Smooth muscle cell of bladder (primary cell): ENCODE measurements around the gene RGS9. TPM values are rescaled to one million over a fixed set of nuclear protein-coding genes. Genes with fewer than 3 reads are reported as not detected.

Source experiments
- total RNA-seq: library from RNA; depleted of rRNA; stranded (reverse); fragments of >200 nt; gene quantifications from 2 replicates; pipeline ENCODE4 v1.2.3, GENCODE V29; 2014

The RGS9 gene
- total RNA-seq, result 2.7 and 2.8 TPM in 2 replicates

DNA sequence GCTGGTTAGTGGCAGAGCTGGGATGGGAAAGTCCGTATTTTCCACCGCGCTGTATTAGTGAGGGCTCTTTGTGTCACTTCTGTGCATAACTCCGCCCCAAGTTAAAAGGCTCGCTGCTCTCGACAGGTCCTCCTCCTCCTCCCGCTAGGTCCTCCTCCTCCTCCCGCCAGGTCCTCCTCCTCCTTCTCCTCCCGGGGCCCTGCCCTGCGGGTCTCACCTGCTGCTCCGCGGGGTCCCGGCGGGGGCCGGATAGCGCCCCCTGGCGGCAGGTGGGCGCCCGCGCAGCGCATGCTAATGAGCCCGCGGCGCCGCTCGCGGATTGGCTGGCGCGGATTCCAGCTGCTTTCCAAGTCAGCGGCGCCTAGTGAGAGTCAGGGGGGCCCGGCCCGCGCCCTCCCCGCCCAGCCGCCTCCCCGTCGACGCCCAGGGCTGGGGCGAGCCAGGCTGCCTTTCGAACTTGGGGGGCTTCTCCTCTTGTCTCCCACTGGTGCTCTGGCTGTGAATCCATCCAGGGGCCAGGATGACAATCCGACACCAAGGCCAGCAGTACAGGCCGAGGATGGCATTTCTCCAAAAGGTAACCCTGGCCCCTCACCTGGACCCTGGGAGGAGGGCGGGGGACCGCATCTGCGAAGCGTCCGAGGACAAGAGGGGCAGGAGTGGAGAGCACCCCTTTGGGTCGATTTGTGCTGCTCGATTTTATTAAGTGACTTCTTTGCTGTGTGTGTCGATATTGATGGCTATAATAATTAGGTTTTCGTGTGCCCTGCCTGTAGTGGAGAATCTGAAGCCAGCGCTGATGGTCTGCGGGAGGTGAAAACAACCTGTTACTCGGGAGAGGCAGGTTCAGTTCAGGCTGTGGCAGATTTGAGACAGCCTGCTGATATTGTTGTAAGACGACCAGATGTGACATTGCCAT, at the start of gene RGS9:
Gene RGS9, plus strand, starts transcription at position 350 of the 919 bp plus-strand sequence. Its CDS starts 171 bp downstream, at position 521.

Other genes with a start within 250 kb of the RGS9 start
- 2.1 and 2.8 TPM in 2 replicates for gene LRRC37A3, start 217.9 kb upstream of the RGS9 start, total RNA-seq
- gene GNA13, start 80.6 kb upstream of the RGS9 start, total RNA-seq, result 46.2 and 53.5 TPM in 2 replicates